Common myeloid progenitor, CD34-positive (primary cell): ENCODE results near the gene NFU1.
"Not testable (repeated sequence)": the region's sequence is repeated elsewhere in the genome, so short reads cannot be mapped to it uniquely, and the experiment has no call there.

ENCODE experiments used
- CTCF ChIA-PET: fragments of 350-600 bp; sonication (Branson Sonifier 250); formaldehyde crosslinking; loops from one replicate; lab custom pipeline; 2021; ENCODE audit warnings: antibody characterized with exemption; lab: Charles Lee
- POLR2A ChIA-PET: fragments of 350-600 bp; sonication (Branson Sonifier 250); formaldehyde crosslinking; loops from one replicate; lab custom pipeline; 2021; ENCODE audit warnings: antibody characterized with exemption; lab: Charles Lee
- DNase-seq, 3 donors: peaks; one replicate each; pipeline versions ENCODE4 v3.0.0 to v3.0.0-alpha.2; 2013
- H3K27ac ChIP-seq, 2 experiments: 1 replicate in 1 of 2; 2 replicates in 1 of 2; pipeline ENCODE4 v1.7.0; 2013; ENCODE audit warnings: inconsistent platforms in 2 of 2, low read length in 2 of 2, mild to moderate bottlenecking in 2 of 2, low read depth in 1 of 2, moderate library complexity in 1 of 2; ENCODE audit not compliant: severe bottlenecking in 2 of 2, insufficient read depth in 1 of 2, poor library complexity in 1 of 2
- H3K27me3 ChIP-seq, 5 experiments: replicated peaks in 2 of 5; 1 replicate in 3 of 5; 2 replicates in 2 of 5; pipeline versions ENCODE4 v1.6.1 to v1.7.0; 2013; ENCODE audit warnings: low read length in 4 of 5, mild to moderate bottlenecking in 2 of 5, moderate library complexity in 2 of 5, inconsistent platforms in 1 of 5; ENCODE audit not compliant: insufficient read depth in 5 of 5, control insufficient read depth in 4 of 5
- H3K36me3 ChIP-seq, 4 experiments: 1 replicate in 2 of 4; 2 replicates in 2 of 4; pipeline versions ENCODE4 v1.6.1 to v1.7.0; 2013; ENCODE audit warnings: low read length in 3 of 4, control low read depth in 1 of 4, mild to moderate bottlenecking in 1 of 4; ENCODE audit not compliant: control insufficient read depth in 4 of 4, insufficient read depth in 4 of 4
- H3K4me1 ChIP-seq, 4 experiments: 1 replicate in 3 of 4; 2 replicates in 1 of 4; pipeline versions ENCODE4 v1.6.1 to v1.7.1; 2013; ENCODE audit warnings: low read length in 3 of 4, mild to moderate bottlenecking in 3 of 4, control low read depth in 1 of 4, inconsistent platforms in 1 of 4, moderate library complexity in 1 of 4; ENCODE audit not compliant: control insufficient read depth in 4 of 4, insufficient read depth in 4 of 4; ENCODE audit errors: control extremely low read depth in 1 of 4
- H3K4me3 ChIP-seq, 7 experiments: 1 replicate in 4 of 7; 2 replicates in 3 of 7; pipeline versions ENCODE4 v1.5.1 to v1.7.0; 2013; ENCODE audit warnings: mild to moderate bottlenecking in 7 of 7, low read length in 6 of 7, moderate library complexity in 6 of 7, inconsistent platforms in 2 of 7, low read depth in 2 of 7, control low read depth in 1 of 7; ENCODE audit not compliant: insufficient read depth in 4 of 7, control insufficient read depth in 1 of 7; ENCODE audit errors: extremely low read depth in 1 of 7
- H3K9me3 ChIP-seq, 5 experiments: 1 replicate in 4 of 5; 2 replicates in 1 of 5; pipeline versions ENCODE4 v1.6.1 to v1.7.1; 2013; ENCODE audit warnings: low read length in 4 of 5, mild to moderate bottlenecking in 2 of 5, inconsistent platforms in 1 of 5, low read depth in 1 of 5, moderate library complexity in 1 of 5; ENCODE audit not compliant: control insufficient read depth in 4 of 5, insufficient read depth in 2 of 5; ENCODE audit errors: control extremely low read depth in 1 of 5
- WGBS: methylation state at CpG from one replicate; pipeline ENCODE4 v1.1.5; 2013; ENCODE audit not compliant: insufficient coverage; 5-methylcytosine and 5-hydroxymethylcytosine counted together

Gene NFU1

DNA sequence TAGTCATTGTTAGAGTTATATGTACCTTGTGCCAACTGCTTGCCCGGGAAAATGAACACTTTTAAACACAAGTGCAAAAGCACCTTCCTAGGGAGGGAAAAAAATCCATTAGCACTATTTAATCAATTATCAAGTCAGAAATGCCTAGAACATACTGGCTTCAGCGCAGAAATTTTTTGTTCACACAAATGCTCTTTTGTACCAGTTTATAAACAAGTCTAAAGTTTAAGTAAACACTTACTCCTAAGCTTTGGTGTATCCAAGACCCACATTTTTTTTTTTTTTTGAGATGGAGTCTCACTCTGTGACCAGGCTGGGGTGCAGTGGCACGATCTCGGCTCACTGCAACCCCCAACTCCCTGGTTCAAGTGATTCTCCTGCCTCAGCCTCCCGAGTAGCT, 80.8 kb downstream of the NFU1 start:
- CTCF ChIA-PET: interaction anchor here (0.6 kb wide), 1 partner anchor 36 kb away, joined by 3 read pairs; no protein-coding TSS in a partner anchor
- H3K36me3 ChIP-seq: peaks cover 18 to 66% (median 48%) of the 10 kb centered on the region in 4 experiments
- H3K4me1 ChIP-seq: no peaks in the 10 kb centered on the region
- DNase-seq: no peak
- H3K4me3 ChIP-seq: no peak overlapping the region
- POLR2A ChIA-PET: no interaction called here
- no peaks in the 10 kb centered on the region for H3K27me3 ChIP-seq
- no peak overlapping the region for H3K27ac ChIP-seq
- H3K9me3 ChIP-seq: no peaks in the 10 kb centered on the region
- WGBS: 100% methylated on average over 2 of the region's 5 CpGs

DNA sequence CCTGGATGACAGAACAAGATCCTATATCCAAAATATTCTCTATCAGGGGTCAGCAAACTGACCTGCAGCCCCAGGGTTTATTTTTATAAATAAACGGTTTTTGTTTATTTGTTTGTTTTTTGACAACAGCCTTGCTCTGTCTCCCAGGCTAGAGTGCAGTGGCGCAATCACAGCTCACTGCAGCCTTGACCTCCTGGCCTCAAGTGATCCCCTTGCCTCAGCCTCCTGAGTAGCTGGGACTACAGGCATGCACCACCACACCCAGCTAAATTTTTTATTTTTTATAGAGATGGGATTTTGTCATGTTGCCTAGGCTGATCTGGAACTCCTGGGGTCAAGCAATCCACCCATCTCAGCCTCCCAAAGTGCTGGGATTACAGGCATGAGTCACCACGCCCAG, 82.3 kb downstream of the NFU1 start:
- H3K27me3 ChIP-seq, H3K4me1 ChIP-seq, H3K27ac ChIP-seq, CTCF ChIA-PET, DNase-seq, POLR2A ChIA-PET, H3K4me3 ChIP-seq, H3K9me3 ChIP-seq: not testable (repeated sequence)
- WGBS: 100% methylated on average over 1 of the region's 3 CpGs
- peaks cover 13 to 60% (median 42%) of the 10 kb centered on the region in 4 experiments for H3K36me3 ChIP-seq

DNA sequence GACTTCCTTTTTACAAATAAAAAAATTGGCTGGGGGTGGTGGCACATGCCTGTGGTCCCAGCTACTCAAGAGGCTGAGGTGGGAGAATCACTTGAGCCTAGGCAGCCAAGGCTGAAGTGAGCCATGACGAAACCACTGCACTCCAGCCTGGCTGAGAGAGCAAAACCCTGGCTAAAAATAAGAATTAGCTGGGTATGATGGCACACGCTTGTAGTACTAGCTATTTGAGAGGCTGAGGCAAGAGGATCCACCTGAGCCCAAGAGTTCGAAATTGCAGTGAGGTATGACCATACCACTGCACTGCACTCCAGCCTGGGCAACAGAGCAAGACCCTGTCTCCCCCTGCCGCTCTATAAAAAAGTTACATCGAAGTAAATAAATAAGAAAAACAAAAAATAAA, 83.9 kb downstream of the NFU1 start:
- no peak overlapping the region for H3K27ac ChIP-seq
- H3K9me3 ChIP-seq: no peaks in the 10 kb centered on the region
- ChIA-PET CTCF (interaction anchor here (1.0 kb wide), 1 partner anchor 84 kb away, joined by 3 read pairs; the partner anchor contains the start of gene NFU1), POLR2A (no interaction called here)
- no peak for DNase-seq
- H3K36me3 ChIP-seq: peaks cover 18 to 64% (median 45%) of the 10 kb centered on the region in 4 experiments
- WGBS: 96% methylated on average over 3 of the region's 5 CpGs
- H3K4me3 ChIP-seq: no peak overlapping the region
- no peaks in the 10 kb centered on the region for H3K27me3 ChIP-seq
- H3K4me1 ChIP-seq: no peaks in the 10 kb centered on the region

DNA sequence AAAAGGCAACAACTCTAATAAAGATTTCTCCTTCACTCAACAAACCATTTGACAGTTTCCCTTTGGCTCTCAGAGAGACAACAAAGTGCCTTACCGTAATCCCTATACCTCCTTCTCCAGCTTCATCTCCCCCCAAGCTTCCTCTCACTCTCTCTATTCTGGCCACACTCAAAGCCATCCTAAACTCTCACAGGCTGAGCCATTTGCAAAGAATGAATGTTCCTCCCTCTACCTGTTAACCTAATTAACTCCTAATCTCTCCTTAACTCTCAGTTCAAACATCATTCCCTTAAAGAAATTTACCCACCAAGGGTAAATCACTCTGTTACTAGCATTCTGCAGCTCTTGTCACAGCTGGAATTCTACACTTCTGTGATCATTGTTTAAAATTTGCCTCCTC, 88.5 kb downstream of the NFU1 start:
- 100% methylated on average over 1 of the region's 1 CpG for WGBS
- H3K9me3 ChIP-seq: no peaks in the 10 kb centered on the region
- DNase-seq: no peak
- ChIA-PET CTCF (interaction anchor here (2.0 kb wide), 1 partner anchor 12 kb away, joined by 6 read pairs; no protein-coding TSS in a partner anchor), POLR2A (no interaction called here)
- H3K27ac ChIP-seq: no peak overlapping the region
- H3K4me3 ChIP-seq: no peak overlapping the region
- peaks cover 20 to 67% (median 37%) of the 10 kb centered on the region in 4 experiments for H3K36me3 ChIP-seq
- no peaks in the 10 kb centered on the region for H3K4me1 ChIP-seq
- no peaks in the 10 kb centered on the region for H3K27me3 ChIP-seq
